LoVo (cell line): ENCODE measurements around the gene ATF7.
A peak's percentile ranks its signal among the peaks of the same experiment; 100 is the strongest.

Experiments used
- DNase-seq: peaks from one replicate; pipeline ENCODE4 v3.0.0-alpha.2; 2016; ENCODE audit warnings: low spot score

Gene ATF7

DNA sequence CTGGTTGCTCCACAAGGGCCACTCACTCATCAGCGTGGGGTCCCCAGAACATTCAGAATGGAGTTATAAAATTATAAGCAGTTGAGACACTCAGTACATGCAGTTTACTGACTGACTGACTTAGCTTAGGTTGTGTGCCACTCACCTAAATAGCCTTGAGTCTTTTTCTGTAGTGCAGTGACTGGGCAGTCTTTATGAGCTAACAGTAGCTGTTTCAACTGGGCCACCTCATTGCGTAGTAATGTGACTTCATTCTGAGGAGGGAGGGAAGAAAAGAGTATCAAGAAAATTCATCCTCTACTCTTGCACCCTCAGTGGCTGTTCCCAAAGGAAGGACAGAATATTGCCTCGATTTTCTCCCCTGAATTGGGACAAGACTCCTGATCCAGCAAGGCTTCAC is 103.1 kb downstream of the ATF7 start:
- no peak for DNase-seq

DNA sequence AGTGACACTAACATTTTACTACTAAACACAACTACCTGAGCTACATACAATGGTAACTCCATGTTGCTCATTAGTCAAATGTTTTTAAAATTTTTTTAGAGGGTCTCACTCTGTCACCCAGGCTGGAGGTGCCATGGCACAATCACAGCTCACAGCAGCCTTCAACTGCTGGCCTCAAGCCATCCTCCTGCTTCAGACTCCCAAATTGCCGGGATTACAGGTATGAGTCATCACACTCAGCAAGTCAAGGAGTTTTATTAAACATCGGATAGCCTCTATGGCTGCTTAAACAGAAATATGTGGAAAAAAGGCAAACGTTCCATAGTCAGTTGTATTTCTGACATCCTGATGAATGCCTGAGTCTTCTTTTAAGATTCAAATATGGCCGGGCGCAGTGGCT is 107.8 kb downstream of the ATF7 start:
- DNase-seq, result no peak

DNA sequence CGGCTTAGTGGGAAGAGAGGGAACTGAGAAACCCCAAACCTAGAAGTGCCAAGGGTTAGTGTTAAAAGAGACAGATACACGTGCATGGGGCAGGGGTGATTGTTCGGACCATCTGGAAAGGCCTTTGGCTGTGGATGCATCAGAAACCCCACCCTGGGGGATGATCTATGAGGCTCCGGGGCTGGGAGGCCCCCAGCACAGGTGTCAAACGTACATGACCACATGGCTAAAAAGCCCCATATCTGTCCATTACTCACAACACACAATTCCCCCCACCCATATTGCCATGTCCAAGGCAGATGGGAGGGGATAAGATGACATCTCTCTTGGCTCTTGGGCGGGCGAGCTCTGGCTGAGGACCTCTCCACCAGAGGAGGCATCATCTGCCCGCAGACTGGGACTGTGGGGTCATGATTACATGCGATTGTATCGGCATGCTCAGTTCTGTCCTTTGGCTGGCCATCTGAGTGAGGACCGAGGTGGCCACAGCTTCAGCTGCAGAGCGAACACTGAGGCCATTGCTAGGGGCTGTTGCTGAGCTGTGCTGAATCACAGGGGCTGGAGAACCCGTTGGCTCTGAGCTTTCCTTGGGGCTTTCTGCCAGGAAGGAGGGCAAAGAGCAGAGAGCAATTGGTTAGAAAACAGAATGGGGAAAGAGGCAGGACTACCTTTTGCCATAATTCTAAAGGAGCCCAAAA is 109.3 kb downstream of the ATF7 start:
- DNase-seq, result no peak

DNA sequence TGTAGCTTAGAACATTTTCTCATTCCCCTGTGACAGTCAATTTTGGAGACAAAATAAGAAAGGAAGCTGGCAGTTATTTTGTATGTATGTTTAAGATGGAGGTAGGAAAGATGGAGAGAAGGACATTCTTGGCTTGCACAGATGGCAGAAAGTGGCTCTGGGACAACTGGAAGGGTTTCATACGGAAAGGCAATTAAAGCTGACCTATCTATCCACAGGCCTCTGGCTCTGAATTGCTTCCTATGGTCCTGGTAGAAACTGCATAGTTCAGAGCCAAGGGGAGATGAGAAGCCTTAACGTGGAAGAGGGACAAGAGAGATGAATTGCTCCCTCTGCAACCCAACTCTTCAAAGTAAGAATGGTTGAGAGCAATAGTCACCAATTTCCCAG is 110.9 kb downstream of the ATF7 start:
- no peak for DNase-seq

DNA sequence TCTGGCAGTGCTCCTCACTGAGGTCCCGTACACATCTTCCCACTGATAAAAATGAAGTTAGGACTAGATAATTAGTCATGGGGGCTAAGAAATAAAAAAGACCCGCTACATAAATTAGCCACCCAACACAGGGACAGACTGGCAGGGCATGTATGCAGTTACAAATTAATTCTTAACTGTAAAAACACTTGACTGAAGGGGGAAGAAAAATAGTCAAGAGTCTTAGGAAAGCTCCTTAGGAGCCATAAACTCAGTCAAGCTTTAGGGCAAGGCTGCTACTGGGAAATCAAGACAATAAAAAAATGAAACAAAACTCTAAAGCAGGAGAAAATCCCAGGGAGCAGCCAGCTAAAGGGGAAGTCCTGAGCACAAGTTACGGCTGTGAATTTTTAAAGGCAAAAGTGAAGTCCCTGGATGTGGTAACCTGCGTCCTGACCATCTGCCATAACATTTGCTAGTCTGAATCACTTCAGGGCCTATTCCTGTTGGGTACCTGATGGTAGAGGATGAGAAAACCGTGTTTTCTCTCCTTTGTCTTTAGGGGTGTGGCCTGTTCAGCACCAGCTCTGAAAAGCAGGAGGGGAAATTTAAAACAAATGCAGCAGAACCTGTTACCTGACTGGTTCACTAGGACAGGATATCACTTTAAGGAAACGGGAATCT is 111.4 kb downstream of the ATF7 start:
- DNase-seq, result no peak

DNA sequence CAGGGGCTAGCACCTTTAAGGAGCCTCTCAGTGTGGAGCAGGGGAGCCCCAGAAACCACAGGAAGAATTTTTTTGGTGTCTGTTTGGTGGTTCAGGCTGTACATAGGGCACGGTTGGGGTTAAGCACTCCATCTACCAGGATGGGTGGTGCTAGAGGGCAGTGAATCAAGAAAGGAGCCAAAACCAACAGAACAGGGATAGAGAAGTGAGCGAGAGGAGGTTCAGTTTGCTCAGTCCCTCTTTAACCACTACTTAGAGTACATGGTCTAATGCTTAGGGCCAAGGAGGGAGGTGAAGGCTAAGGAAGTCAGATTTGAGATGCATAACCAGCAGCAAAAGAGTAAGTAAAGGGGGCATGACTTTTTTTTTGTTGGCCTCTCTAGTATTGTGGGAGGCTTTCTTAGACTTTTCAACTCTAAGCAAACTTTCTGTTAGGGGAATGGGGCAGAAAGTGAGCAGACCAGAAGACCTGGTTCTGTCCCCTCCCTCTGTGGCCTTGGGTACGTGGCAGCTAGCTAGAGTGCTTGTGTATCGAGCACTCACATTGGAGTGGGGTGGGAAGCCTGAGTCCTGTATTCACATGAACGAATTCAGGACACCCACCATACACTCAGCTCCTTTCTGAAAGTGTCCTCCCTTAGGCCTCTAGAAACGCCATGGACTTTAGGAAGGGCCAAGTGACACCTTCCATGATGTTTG is 112.3 kb downstream of the ATF7 start:
- DNase-seq, result no peak

DNA sequence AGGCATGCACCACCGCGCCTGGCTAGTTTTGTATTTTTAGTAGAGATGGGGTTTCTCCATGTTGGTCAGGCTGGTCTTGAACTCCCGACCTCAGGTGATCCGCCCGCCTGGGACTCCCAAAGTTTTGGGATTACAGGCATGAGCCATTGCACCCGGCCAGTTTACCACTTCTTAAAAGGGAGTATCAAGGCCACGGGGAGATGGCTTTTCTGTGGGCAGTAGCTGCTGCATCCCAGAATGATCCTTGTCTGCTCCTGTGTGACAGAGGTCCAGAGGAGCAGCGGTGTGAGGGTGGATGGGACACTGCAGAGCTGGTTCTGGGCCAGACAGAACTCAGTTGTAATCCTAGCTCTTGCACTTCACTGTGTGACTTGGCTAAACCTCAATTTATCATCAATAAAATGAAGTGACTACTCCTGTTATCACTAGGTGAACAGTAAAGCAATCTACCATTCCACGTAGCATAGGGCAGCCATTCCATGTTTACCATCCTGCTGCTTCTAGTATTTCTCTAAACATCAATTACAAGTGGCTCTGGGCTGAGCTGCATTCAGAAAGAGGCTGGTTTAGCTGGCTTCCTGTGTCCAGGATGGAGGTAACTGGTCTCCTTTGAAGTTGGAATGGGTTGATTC is 115.9 kb downstream of the ATF7 start:
- no peak for DNase-seq

DNA sequence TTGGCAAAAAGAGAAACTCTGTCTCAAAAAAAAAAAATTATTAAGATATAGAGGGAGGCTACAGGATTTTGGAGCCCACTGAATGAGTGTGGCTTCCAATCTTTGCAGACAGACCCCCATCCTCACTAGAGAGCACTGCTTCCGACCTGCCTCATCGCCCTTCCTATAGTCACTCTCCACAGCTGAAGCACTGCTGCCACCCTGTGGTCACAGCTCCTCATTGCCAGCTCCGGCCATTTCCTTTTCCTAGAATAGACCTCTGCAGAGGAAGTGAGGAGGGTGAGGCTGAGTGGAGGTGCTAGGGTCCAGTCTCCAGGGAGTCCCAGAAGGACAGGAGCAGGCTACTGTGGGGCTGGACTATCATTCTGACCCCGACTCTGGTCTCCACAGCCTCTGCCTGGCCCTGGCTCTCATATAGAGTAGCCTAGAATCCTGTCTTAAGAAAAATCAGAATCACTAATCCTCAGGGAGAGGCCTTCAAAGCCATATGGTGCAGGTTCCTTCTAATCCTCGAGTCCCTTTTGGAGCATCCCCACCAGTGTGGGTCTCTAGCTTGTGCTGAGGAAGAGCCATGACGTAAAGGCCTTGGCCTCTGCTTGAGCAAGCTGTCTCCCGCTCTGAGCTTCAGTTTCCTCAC is 117.5 kb downstream of the ATF7 start:
- DNase-seq, result peak; percentile 87

DNA sequence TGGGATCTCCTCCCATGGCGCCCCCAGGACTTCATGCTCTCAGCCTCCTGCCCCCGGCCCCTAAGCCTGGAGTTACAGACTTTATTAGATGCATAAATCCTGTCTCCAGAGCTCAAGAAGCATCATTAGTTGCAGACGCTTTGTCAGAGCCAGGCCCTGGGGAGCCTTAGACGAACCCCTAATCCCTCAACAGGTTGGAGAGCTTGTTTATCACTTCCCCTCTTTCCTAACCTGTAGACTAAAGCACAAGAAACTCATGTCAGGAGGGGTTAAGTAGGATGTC is 118.6 kb downstream of the ATF7 start:
- no peak for DNase-seq

DNA sequence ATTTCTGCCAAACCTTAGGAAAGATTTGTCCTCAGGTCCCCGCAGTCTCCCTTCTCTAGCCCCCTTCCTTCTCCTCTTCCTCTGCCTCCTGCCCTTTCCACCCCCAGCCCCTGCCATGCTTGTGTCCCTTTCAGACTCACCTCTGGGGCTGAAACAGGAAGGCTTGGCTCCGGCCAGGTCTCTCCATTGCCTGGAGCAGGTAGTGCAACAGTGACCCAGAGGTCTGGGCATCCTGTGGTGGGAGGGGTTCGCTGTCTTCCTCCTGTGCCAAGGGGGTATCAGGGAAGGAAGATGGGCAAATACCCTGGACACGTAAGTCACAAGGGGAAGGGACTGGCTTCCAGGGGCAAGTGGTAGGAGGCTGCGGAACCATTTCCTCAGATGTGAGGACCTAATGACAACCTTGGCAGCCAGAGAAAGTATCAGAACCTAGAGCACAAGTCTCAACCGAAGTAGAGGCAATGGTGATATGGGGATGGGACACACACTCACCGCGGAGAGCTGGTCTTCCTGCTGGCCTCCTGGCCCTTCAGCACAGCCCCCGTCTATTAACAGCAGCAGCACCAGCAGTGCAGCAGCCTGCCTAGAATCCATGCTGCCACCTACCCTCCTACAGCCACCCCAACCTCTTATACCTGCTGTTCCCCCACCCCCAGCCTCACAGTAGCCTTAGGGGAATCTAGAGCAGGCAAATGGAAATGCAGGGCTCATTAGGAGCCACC is 119.1 kb downstream of the ATF7 start, which contains the start of gene NPFF:
Gene NPFF, minus strand, starts transcription at position 604 of the 722 bp plus-strand sequence. Its CDS starts 10 bp downstream, at position 594.
- DNase-seq, result no peak

DNA sequence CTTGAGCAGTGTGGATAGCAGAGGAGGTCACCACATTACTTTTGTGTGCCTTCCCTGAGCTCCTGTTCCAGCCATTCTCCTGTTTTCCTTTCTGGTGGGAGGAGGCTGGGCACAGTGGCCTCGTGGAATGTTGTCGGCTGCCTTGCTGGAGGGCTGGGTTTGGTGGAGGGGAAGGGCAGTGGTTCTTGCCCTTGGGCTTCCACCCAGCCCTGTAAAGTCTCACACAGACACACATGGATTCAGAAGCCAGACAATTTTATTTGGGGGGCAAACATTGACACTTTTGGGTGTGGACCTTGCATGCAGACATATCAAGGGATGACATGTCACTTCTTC is 119.8 kb downstream of the ATF7 start:
- no peak for DNase-seq

DNA sequence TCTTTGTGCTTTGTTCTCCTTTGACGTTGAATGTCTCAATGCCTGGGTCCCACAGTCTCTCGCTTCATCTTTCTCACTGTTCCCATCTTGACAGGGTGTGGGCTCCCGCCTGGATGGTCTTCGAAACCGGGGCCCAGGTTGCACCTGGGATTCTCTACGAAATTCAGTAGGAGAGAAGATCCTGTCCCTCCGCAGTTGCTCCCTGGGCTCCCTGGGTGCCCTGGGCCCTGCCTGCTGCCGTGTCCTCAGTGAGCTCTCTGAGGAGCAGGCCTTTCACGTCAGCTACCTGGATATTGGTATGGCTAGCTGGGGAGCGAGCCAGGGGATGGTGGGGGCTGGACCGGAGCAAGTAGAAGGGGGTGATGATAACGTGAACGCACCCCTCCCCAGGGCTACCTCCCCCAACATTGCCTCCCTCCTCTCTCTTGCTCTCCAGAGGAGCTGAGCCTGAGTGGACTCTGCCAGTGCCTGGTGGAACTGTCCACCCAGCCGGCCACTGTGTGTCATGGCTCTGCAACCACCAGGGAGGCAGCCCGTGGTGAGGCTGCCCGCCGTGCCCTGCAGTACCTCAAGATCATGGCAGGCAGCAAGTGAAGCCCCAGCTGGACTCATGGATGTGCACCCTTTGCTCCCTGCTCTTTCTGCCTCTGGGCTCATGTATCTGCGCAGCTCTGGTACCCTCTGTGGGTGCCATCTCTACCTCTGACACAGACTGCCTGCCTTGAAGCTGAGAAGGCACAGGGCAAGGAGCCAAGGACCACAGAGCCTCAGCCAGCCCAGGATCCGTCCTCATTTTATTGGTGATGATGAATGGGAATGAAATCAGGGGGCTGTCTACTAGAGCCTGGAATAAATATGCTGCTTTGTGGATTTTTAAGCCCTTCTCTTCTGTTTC is 120.4 kb downstream of the ATF7 start:
- no peak for DNase-seq

DNA sequence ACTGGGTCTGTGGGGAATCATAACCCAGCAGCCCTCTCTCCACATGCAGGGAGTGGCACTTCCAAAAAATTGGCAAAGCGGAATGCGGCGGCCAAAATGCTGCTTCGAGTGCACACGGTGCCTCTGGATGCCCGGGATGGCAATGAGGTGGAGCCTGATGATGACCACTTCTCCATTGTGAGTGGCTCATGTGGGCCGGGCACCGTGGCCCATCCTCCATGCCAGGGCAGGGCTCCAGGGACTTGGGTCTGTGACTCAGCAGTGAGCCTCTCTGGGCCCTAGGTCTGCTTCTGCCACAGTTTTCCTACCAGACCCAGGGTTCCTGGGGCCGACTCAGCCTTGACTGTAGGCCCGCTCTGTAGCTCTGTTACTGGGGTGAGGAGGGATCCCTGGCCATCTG is 121.1 kb downstream of the ATF7 start:
- DNase-seq, result no peak

DNA sequence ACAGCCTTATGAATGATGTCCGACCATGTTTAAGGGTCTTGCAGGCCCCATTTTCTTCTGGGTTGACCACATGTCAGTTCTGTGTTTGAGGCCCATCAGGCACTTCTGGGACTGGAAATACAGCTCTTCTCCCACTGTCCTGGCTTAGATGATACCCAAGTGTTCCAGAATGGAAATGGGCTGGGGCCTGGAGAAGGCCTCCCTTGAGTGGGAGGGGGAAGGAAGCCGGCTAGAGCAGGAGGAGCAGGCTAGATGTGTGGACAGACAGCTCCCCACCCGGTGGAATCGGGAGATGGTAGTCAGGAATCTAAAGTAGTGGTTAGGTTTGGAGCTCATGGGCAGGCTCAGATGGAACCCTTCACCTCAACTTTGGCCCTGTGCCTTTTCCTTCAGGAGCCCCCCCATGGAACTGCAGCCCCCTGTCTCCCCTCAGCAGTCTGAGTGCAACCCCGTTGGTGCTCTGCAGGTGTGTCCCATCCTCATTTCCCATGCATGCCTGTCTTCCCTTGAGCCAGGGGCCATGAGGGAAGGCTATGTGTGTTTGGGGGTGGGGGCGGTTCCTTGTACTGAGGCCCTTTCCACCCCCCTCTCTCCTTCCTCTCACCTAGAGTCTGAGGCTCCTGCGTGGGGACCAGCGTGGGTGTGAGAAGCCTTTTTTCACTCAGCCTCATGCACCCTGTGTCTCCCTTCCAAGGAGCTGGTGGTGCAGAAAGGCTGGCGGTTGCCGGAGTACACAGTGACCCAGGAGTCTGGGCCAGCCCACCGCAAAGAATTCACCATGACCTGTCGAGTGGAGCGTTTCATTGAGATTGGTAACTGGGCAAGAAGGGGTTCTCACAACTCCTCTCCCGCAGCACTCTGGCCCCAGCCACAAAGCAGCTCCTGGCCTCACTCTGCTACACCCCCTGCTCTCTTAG is 121.9 kb downstream of the ATF7 start:
- no peak for DNase-seq

DNA sequence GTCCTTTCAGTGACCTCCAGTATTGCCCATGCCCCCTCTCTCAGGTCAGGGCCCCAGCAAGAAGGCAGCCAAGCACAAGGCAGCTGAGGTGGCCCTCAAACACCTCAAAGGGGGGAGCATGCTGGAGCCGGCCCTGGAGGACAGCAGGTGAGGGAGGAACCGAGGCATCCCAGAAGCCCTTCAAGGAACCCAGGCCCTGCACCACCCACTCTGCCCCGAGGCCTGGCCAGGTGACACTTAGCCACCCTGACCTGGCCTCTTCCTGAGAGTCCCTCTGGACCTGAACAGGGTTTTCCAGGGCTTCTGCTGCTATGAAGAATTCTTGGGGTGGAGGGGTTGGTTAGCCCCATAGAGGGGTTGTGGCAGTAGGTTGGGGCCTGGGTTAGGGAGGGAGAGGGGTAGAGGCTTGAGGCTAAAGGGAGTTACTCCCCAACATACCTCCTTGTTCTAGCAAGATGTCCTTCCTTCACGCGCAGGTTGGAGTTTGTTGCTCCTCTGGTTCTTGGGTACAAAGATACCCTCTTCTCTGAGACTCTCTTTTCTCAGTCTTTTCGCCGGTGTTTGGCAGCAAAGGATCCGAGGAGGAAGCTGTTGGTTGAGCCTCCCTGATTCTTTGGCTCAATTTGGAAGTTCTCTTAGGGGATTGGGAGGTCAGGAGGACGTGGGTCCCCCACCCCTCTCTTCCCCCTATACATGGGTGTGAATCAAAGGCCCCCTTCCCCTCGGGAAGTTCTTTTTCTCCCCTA is 123.0 kb downstream of the ATF7 start:
- no peak for DNase-seq

DNA sequence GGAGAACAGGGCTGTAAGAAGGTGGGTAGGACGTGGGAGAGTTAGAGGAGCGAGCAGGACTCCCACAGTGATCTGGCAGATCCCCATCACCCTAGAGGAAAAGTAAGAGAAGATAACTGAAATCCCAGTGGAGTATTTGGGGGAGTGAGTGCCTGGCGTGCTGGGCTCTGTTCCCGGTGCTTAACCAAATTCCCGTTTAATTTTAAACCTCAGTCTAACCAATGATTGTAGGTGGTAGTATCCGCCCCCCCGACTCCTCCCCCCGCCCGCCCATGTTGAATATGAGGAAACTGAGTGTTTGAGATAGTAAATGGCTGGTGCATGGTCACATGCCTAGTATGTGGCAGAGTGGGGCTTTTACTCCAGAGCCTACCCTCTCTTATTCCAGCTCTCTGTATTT is 123.9 kb downstream of the ATF7 start:
- DNase-seq, result no peak

DNA sequence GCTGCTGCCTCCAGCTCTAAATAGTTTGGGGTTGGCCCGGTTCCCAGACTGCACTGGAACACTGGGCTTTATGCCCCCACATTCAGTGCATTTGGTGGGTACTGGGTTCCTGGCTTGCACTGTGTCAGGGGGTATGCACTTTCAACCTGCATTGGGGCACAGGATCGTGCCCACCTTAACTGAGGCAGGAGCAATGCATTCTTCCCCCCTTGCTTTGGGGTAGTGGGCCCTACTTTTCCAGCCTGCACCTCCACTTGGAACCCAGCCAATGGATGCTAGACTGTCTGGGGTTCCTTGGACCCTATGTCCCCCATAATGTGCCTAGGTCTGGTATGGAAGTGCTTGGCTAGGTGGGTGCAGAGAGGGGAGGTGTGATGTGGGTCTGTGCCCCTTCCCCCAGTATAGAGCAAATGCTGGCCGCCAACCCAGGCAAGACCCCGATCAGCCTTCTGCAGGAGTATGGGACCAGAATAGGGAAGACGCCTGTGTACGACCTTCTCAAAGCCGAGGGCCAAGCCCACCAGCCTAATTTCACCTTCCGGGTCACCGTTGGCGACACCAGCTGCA is 124.5 kb downstream of the ATF7 start:
- no peak for DNase-seq

DNA sequence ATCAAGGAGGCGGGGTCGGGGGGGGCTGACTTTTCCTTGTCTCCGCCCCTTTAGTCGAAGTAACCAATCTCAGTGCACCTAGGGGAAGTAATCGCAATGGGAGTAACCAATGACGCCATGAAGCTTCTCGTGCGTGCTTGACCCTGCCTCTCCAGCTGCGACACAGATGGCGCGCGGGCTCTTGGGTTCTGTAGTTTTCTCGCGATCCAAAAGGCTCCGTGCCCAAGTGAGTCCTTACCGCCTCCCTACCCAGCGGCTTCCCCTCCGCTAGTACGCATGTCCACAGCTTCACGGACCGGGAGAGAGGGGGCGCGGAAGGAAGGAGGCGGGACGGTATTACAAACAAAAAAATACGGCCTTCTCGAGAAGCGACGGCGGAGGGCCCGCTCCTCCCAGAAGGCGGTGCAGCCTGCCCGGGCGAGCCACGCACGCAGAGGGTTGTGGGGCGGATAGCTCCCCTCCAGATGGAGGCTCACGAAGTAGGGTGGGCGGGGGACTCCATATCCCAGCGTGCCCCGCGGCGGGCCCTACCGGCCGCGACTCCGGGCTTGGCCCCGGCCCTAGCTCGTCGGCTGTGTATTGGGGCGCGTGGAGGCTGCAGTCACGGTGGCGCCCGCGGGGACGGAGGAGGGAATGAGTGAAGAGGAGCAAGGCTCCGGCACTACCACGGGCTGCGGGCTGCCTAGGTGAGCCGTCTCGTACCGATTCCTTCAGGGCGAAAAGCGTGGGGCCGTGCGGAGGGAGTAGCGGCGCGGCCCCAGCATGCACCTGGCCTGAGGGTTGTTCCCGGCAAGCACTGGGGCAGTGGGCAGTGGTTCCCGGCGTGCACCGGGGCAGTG is 125.2 kb downstream of the ATF7 start, which contains the start of gene TARBP2:
Gene TARBP2, plus strand, starts transcription at position 508 of the 839 bp plus-strand sequence. Its CDS starts 126 bp downstream, at position 634.
- peak; percentile 100 for DNase-seq
